A549 (cell line): ENCODE measurements around the gene OMD.

Experiments used
- CTCF ChIP-seq: fragments of >200 bp; sonication (Bioruptor Twin); formaldehyde crosslinking; IDR thresholded peaks from 3 replicates; pipeline ENCODE4 v1.5.1; 2016
- MAX ChIP-seq: IDR thresholded peaks from 2 replicates; pipeline ENCODE4 v1.6.1; 2012
- REST ChIP-seq: fragments of 200-600 bp; sonication (generic); IDR thresholded peaks from 2 replicates; pipeline ENCODE4 v1.6.1; 2016; ENCODE audit warnings: antibody characterized with exemption, mild to moderate bottlenecking, moderate library complexity
- TP53 ChIP-seq: fragments of 250-450 bp; sonication (Bioruptor Pico); IDR thresholded peaks from 2 replicates; pipeline ENCODE4 v1.5.0; 2021; ENCODE audit warnings: mild to moderate bottlenecking, moderate library complexity

- TF ChIP-seq TP53 (no peak), MAX (no peak), REST (no peak), CTCF (no peak)
These were observed 20.6 kb upstream of the OMD start for GRCh38 chr9:92444841-92445240.
